OCI-M2 (cell line): Measurements from ENCODE around the gene ADAM11.

Experiments used
- DNase-seq: peaks from one replicate; lab custom pipeline; 2025; ENCODE audit not compliant: unreplicated experiment; lab: John Stamatoyannopoulos, UW

The ADAM11 gene

GRCh38 chr17:44757045-44757917, 1.5 kb upstream of the ADAM11 start:
- no peak for DNase-seq

GRCh38 chr17:44757918-44758413, 822 bp upstream of the ADAM11 start:
- no peak for DNase-seq

GRCh38 chr17:44759086-44759915, 513 bp downstream of the ADAM11 start:
- no peak for DNase-seq

- DNase-seq: no peak
Measured at GRCh38 chr17:44759916-44760243, 1.1 kb downstream of the ADAM11 start.

- no peak for DNase-seq
Measured at GRCh38 chr17:44760474-44761308, 1.9 kb downstream of the ADAM11 start.

GRCh38 chr17:44761932-44762810, 3.4 kb downstream of the ADAM11 start:
- DNase-seq: no peak

- no peak for DNase-seq
Measured at GRCh38 chr17:44763170-44763569, 4.4 kb downstream of the ADAM11 start.

- DNase-seq: no peak
Measured at GRCh38 chr17:44765965-44766364, 7.2 kb downstream of the ADAM11 start.

- no peak for DNase-seq
Measured at GRCh38 chr17:44766409-44767038, 7.7 kb downstream of the ADAM11 start.

- DNase-seq: no peak
Measured at GRCh38 chr17:44767493-44767892, 8.7 kb downstream of the ADAM11 start.

- DNase-seq: no peak
Measured at GRCh38 chr17:44768505-44769142, 9.8 kb downstream of the ADAM11 start.

- DNase-seq: no peak
Measured at GRCh38 chr17:44769230-44769629, 10.4 kb downstream of the ADAM11 start.

GRCh38 chr17:44769647-44770084, 10.9 kb downstream of the ADAM11 start:
- DNase-seq: no peak

GRCh38 chr17:44770166-44770925, 11.6 kb downstream of the ADAM11 start:
- DNase-seq: no peak

GRCh38 chr17:44772308-44773045, 13.7 kb downstream of the ADAM11 start:
- DNase-seq: no peak

GRCh38 chr17:44773140-44773539, 14.4 kb downstream of the ADAM11 start:
- no peak for DNase-seq

GRCh38 chr17:44774271-44775135, 15.7 kb downstream of the ADAM11 start:
- DNase-seq: peak; percentile 62
